ENCODE measurements around the gene KRTAP10-12. TPM values are rescaled to one million over a fixed set of nuclear protein-coding genes. Genes with fewer than 3 reads are reported as not detected.

Gene KRTAP10-12
- total and polyA plus RNA-seq, 2 of the 13 experiments (the other 11 are each of a cell fraction or from before 2014, with no cell fraction given): not detected

GRCh38 chr21:44696572-44696971 is 400 bp upstream of the KRTAP10-12 start:
- no peak overlapping the region for H3K9ac ChIP-seq (ENCODE audit: insufficient read depth, low read depth, low read length)
- no peak overlapping the region for H3K4me2 ChIP-seq (ENCODE audit: low read depth, low read length)
- ChIA-PET POLR2A (no interaction called here), CTCF (ENCODE audit: low intra/inter-chr PET ratio, low total read pairs) (no interaction called here)
- H3K4me1 ChIP-seq (ENCODE audit: insufficient read depth, low read length): peaks cover 65% of the 10 kb centered on the region
- no TSS peak for BruUV-seq (replicated peaks)
- H3K79me2 ChIP-seq (ENCODE audit: insufficient read depth, low read length): no peaks in the 10 kb centered on the region
- TF ChIP-seq HOXA3 (CRISPR knock-in tag; IDR thresholded peaks at IDR 0.05) (no peak), SRSF9 (IDR thresholded peaks at IDR 0.05; ENCODE audit: borderline replicate concordance, insufficient read depth, low read depth, low read length, poor library complexity, severe bottlenecking) (no peak), HNRNPL (IDR thresholded peaks at IDR 0.05; ENCODE audit: low read depth, low read length) (no peak), ZFP62 (CRISPR knock-in tag; IDR thresholded peaks at IDR 0.05) (no peak)
- in situ Hi-C loops (cut with HindIII; ENCODE audit: extremely low pct_ligation_motif_present, low pct_unique_long_range_greater_than_20kb) (no loop called here), intact Hi-C loops (cut with micrococcal nuclease; ENCODE audit: unreplicated experiment) (loop anchor here (10.0 kb wide), 1 partner anchor 62 kb away; the partner anchor contains the start of gene KRTAP10-10)
- ATAC-seq (no peak), DNase-seq (ENCODE audit: low spot score) (no peak), FAIRE-seq (no peak)
- H3K4me3 ChIP-seq (replicated peaks in 1 of 3; ENCODE audit: insufficient read depth in 1 of 3, low read depth in 2 of 3, low read length in 3 of 3): no peak overlapping the region
- H4K20me1 ChIP-seq (ENCODE audit: insufficient read depth, low read length): no peaks in the 10 kb centered on the region
- no peak overlapping the region for H3K27ac ChIP-seq (ENCODE audit: extremely low read length, insufficient read depth, low read length)
- no peaks in the 10 kb centered on the region for H3K36me3 ChIP-seq (replicated peaks in 1 of 2; ENCODE audit: control insufficient read depth in 1 of 2, insufficient read depth in 2 of 2, low read length in 2 of 2)
- peaks cover 16% of the 10 kb centered on the region for H3K9me3 ChIP-seq (ENCODE audit: low read length)
- no peak overlapping the region for H2AFZ ChIP-seq (ENCODE audit: low read length)
- WGBS (ENCODE audit: low lambda C conversion rate): 56% methylated on average over 4 of the region's 10 CpGs
- peaks cover 0 to 2% of the 10 kb centered on the region in 2 experiments; a peak in 1 of 5 replicates for H3K27me3 ChIP-seq (ENCODE audit: control insufficient read depth in 1 of 2, insufficient read depth in 2 of 2, low read length in 2 of 2)

GRCh38 chr21:44697811-44698734 is 1.1 kb downstream of the KRTAP10-12 start:
- no peaks in the 10 kb centered on the region for H3K79me2 ChIP-seq (ENCODE audit: insufficient read depth, low read length)
- peak overlapping the region; percentile 40 to 68 (median 44); a peak in 5 of 6 replicates for H3K4me3 ChIP-seq (replicated peaks in 1 of 3; ENCODE audit: insufficient read depth in 1 of 3, low read depth in 2 of 3, low read length in 3 of 3)
- ChIA-PET POLR2A (no interaction called here), CTCF (ENCODE audit: low intra/inter-chr PET ratio, low total read pairs) (no interaction called here)
- peak; percentile 46 for FAIRE-seq
- H3K36me3 ChIP-seq (replicated peaks in 1 of 2; ENCODE audit: control insufficient read depth in 1 of 2, insufficient read depth in 2 of 2, low read length in 2 of 2): no peaks in the 10 kb centered on the region
- peak; percentile 69 for DNase-seq (ENCODE audit: low spot score)
- peaks cover 0 to 3% of the 10 kb centered on the region in 2 experiments; a peak in 1 of 5 replicates for H3K27me3 ChIP-seq (ENCODE audit: control insufficient read depth in 1 of 2, insufficient read depth in 2 of 2, low read length in 2 of 2)
- intact Hi-C loops (cut with micrococcal nuclease; ENCODE audit: unreplicated experiment): loop anchor here (10.0 kb wide), 1 partner anchor 63 kb away; the partner anchor contains the start of gene KRTAP10-10
- peak overlapping the region; percentile 40 for H3K9ac ChIP-seq (ENCODE audit: insufficient read depth, low read depth, low read length)
- H3K4me2 ChIP-seq (ENCODE audit: low read depth, low read length): peak overlapping the region; percentile 80
- H3K27ac ChIP-seq (ENCODE audit: extremely low read length, insufficient read depth, low read length): peak overlapping the region; percentile 35
- 22% methylated on average over 12 of the region's 35 CpGs for WGBS (ENCODE audit: low lambda C conversion rate)
- peaks cover 10% of the 10 kb centered on the region for H3K9me3 ChIP-seq (ENCODE audit: low read length)
- in situ Hi-C loops (cut with HindIII; ENCODE audit: extremely low pct_ligation_motif_present, low pct_unique_long_range_greater_than_20kb): no loop called here
- H4K20me1 ChIP-seq (ENCODE audit: insufficient read depth, low read length): no peaks in the 10 kb centered on the region
- no TSS peak for BruUV-seq (replicated peaks)
- no peak overlapping the region for H2AFZ ChIP-seq (ENCODE audit: low read length)
- peaks cover 80% of the 10 kb centered on the region for H3K4me1 ChIP-seq (ENCODE audit: insufficient read depth, low read length)
- ATAC-seq: peak; percentile 77
- TF ChIP-seq ZNF878 (CRISPR knock-in tag; IDR thresholded peaks at IDR 0.05) (0 out of 2 replicates have a peak, but pooled peaks have one; percentile 56), ZBTB7A (CRISPR knock-in tag; IDR thresholded peaks at IDR 0.05) (0 out of 2 replicates have a peak, but pooled peaks have one; percentile 45), ZNF674 (CRISPR knock-in tag; IDR thresholded peaks at IDR 0.05; ENCODE audit: low read depth) (no peak), ZNF713 (CRISPR knock-in tag; IDR thresholded peaks at IDR 0.05) (0 out of 2 replicates have a peak, but pooled peaks have one; percentile 63), ZNF136 (CRISPR knock-in tag; IDR thresholded peaks at IDR 0.05; ENCODE audit: low read depth) (no peak), E2F5 (CRISPR knock-in tag; conservative IDR thresholded peaks at IDR 0.05) (no peak), ZNF574 (CRISPR knock-in tag; IDR thresholded peaks at IDR 0.05) (0 out of 2 replicates have a peak, but pooled peaks have one; percentile 23)
